G401.6 (cell line): ENCODE results near the gene CCNF.
"Not testable (repeated sequence)": the region's sequence is repeated elsewhere in the genome, so short reads cannot be mapped to it uniquely, and the experiment has no call there.

Experiments used
- FAIRE-seq: peaks from 2 replicates; lab custom pipeline; 2012; peaks lifted over from hg19 to GRCh38; lab: Jason Lieb, UNC

CCNF gene

DNA sequence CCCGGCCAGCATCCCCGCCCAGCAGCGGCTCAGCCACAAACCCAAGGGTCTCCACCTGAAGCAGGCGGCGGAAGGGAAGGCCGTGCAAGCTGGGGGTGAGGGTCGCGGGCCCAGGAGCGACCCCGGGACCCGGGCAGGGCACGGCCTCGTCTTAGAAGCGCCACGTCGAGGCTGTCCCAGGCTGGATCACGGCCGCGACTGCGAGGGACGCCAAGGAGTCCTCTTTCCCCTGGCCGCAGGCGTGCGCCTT lies 538 bp upstream of the CCNF start:
- FAIRE-seq, result no peak

GRCh38 chr16:2429771-2430663 lies 770 bp downstream of the CCNF start:
- FAIRE-seq, result no peak

- FAIRE-seq, result no peak
Observed at GRCh38 chr16:2432286-2432685, 3.0 kb downstream of the CCNF start.

DNA sequence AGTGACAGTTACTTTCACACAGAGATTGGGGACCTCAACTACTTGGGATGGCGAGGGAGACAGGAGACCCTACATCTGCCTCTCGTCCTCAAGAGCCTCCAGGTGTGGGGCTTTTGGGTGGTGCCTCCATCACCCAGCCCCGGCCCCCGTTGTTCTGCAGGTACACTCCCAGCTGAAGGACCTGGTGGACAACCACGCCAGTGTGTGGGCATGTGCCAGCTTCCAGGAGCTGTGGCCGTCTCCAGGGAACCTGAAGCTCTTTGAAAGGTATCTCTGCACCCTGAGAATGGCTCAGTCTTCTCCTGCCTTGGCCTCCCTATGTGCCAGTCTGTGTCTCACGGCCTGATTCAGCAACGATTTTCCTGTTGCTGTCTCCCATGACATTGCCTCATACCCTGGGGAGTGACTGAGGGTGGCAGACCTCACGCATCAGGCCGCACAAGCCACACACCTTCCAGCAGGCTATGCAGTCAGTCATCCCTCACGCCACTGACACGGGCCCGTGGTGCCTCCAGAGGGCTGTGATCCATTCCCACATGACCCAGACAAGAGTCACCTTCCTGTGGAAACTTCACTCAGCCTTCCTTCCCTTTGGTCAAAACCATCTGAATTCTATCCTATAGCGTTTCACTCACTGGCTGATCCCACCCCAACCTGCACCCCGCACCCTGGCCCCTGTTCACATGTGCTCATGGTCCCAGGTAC lies 3.7 kb downstream of the CCNF start:
- no peak for FAIRE-seq

DNA sequence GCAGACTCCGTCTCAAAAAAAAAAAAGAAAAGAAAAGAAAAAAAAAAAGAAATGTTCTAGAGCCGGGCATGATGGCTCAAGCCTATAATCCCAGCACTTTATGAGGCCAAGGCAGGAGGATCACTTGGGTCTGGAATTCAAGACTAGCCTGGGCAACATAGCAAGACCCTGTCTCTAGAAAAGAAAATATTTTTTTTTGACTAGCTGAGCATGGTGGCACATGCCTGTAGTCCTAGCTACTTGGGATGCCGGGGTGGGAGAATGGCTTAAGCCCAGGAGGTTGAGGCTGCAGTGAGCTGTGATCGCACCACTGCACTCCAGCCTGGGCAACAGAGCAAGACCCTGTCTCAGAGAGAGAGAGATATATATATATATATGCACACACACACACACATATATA lies 6.0 kb downstream of the CCNF start:
- not testable (repeated sequence) for FAIRE-seq

GRCh38 chr16:2436110-2436509 lies 6.9 kb downstream of the CCNF start:
- no peak for FAIRE-seq

DNA sequence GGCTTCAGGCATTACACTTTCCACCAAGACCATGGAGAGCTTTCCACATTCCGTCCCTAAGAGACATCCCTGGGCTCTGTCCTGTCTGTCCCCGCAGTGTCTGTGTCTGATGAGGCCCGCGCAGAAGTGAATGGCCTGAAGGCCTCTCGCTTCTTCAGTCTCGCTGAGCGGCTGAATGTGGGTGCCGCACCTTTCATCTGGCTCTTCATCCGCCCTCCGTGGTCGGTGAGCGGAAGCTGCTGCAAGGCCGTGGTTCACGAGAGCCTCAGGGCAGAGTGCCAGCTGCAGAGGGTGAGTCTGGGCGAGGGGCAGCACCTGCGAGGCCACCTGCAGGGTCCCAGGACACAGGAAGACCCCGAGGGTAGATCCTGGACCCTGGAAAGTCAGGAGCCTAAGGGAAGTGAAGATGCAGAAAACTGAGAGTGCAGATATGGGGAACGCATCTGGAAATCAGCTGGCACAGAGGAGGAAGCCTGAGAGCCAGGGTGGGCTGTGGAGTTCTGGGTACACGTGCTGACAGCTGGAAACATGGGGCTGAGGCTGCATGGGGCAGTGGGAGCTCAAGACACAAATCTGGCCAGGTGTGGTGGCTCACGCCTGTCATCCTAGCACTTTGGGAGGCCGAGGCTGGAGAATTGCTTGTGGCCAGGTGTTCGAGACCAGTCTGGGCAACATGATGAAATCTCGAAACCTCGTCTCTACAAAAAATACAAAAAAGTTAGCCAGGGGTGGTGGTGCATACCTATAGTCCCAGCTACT lies 8.0 kb downstream of the CCNF start:
- no peak for FAIRE-seq

GRCh38 chr16:2438121-2438520 lies 8.9 kb downstream of the CCNF start:
- no peak for FAIRE-seq

- FAIRE-seq, result no peak
Observed at GRCh38 chr16:2439598-2439997, 10.4 kb downstream of the CCNF start.

DNA sequence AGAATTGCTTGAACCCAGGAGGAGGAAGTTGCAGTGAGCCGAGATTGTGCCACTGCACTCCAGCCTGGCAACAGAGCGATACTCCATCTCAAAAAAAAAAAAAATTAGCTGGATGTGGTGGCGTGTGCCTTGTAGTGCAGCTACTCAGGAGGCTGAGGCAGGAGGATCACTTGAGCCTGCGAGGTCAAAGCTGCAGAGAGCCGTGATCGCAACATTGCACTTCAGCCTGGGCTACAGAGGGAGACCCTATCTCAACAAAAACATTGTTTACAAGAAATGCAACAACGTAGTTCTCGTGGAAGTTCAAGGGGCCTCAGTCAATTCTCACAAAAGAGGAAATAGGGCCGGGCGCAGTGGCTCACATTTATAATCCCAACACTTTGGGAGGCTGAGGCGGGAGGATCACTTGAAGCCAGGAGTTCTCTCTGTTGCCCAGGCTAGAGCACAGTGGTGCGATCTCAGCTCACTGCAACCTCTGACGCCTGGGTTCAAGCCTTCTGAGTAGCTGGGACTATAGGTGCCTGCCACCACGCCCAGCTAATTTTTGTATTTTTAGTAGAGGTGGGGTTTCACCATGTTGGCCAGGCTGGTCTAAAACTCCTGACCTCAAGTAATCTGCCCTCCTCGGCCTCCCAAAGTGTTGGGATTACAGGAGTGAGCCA lies 12.0 kb downstream of the CCNF start:
- FAIRE-seq, result not testable (repeated sequence)

DNA sequence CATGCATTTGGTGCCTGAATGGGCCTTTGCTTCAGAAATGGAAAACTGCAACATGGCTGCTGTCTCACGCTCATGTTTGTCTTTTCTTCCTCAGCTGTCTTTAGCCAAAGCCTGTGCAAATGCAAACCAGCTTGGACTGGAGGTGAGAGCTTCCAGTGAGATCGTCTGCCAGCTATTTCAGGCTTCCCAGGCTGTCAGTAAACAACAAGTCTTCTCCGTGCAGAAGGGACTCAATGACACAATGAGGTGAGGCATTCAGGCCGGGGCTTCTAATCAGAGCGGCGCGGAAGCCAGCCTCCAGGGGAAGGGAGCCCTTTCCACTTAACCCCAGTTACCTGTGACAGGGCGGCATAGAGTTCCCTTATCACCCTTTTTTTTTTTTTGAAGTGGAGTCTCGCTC lies 14.3 kb downstream of the CCNF start:
- FAIRE-seq, result no peak

DNA sequence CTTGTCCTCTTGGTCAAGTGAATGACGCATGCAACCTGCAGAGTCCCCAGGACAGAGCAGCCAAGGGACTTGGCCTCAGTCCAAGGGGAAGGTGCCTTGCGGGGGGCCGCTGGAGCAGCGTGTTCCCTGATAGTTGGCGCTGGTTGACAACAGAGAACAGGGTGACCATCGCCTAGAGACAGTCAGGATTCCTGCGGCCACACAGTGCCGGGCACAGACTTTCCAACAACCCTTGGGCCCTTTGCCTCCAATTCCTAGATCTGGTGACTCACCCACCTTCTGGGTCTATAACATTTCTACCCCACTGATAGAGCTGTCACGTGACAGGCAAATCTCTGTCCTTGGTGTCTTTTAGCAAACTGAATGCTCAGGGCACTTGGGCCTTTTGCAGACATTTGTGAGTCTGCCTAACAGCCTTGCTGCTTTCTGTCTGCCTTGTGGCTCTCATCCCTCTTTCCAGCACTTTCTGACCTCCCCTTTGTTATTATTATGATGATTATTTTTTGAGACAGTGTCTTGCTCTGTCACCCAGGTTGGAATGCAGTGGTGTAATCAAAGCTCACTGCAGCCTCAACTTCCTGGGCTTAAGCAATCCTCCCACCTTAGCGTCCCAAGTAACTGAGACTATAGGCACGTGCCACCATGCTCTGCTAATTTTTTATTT lies 18.8 kb downstream of the CCNF start:
- no peak for FAIRE-seq

GRCh38 chr16:2449118-2449517 lies 19.9 kb downstream of the CCNF start:
- no peak for FAIRE-seq

DNA sequence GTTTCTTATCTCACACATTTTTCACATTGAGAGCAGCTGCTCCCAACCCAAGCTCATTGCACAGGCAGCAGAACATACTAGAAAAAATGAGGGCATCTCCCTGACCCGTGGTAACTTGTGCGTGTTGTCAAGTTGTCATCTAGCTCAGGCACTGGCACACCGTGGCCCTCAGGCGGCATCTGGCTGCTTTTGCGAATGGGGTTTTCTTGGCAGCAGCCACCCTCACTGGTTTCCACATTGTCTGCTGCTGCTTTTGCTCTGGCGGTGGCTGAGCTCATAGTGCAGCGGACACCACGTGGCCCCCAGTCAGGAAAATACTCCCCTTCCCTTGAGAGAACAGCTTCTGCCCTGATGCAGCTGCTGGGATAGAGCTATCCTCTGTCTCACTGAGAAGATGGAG lies 21.3 kb downstream of the CCNF start:
- FAIRE-seq, result no peak

GRCh38 chr16:2450975-2451381 lies 21.7 kb downstream of the CCNF start:
- no peak for FAIRE-seq

DNA sequence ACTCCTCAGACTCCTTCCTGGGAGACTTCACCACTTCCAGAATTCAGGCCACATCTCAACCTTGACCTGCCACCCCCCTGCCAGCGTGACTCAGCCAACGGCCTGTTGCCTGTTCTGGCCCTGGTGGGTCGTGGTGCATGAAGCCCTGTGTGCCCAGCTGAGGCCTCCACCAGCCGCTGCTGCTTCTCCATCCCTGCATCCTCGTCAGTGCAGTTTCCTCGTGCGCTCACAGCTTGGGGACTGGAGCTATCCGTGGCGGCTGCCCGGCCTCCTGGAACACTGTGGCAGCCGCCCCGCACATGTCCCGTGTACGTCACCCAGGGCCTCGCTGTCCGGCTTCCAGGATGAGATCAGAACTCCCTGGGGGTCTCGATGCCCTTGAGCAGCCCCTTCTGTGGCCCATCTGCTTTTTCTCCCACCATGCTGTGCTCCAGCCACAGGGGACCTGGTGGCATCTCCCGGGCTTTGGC lies 22.6 kb downstream of the CCNF start:
- FAIRE-seq, result no peak

DNA sequence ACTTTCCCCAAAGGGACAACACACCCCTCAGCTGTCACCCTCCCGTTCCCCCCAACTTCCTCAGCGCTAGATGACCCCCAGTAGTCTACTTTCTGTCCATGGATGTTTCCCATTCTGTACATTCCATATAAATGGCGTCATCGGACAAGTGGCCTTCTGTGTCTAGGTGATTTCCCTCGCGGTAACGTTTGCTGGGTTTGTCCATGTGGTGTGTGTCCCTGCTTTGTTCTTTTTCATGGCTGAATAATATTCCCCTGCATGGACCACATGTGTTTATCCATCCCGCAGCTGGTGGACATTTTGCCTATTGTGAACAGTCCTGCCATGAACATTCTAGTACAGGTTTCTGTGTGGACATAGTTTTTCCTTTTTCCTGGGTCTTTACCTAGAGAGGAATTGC lies 23.4 kb downstream of the CCNF start:
- no peak for FAIRE-seq

DNA sequence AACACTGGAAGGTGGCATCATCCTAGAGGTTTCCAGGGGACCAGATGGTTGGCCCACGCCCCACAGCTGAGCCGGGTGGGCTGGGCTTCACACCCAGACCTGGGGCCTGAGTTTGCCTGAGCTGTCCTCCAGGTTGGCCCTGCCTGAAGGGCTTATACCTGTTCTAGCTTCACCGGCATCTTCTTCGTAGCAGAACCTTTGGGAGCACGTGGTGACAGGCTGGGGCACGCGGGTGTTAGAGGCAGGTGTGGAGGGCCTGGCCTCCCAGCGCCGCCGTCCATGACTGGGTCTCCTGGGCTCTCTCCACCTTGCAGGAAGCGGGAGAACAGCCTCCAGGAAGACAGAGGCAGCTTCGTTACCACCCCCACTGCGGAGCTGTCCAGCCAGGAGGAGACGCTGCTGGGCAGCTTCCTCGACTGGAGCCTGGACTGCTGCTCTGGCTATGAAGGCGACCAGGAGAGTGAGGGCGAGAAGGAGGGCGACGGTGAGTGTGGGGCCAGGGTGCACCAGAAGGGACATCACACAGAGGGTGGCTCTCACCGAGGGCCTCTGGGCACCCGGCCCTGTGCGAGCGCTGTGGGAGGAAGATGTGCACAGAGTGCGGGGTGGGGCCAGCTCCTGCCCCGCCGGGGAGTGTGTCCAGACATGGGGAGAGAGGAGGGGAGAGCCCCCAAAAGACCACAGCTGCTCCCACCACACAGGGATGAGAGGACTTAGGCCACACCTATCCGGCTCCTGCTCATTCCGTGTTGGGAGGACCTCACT lies 26.0 kb downstream of the CCNF start:
- no peak for FAIRE-seq

GRCh38 chr16:2456551-2457153 lies 27.4 kb downstream of the CCNF start:
- no peak for FAIRE-seq

- no peak for FAIRE-seq
Observed at GRCh38 chr16:2457267-2457666, 28.0 kb downstream of the CCNF start.

DNA sequence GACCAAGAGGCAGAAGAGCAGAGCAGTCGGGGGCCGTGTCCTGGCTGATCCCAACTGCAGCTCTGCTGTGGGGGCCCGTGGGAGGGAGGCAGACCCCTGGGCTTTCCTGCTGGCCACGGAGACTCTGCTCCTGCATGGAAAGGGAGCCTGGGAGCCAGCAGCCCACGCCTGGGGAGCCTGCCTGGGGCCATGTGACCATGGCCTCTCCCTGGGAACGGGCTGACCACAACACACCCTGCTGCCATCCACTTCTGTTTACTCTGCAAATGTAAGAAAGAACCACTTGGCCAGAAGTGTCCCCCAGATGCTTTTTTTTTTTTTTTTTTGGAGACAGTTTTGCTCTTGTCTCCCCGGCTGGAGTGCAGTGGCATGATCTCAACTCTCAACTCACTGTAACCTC lies 28.7 kb downstream of the CCNF start:
- no peak for FAIRE-seq
